Fibroblast of lung (primary cell): Measurements from ENCODE around the gene SNX4. TPM values are rescaled to one million over a fixed set of nuclear protein-coding genes. Genes with fewer than 3 reads are reported as not detected.

ENCODE experiments used
- DNase-seq, 2 donors: peaks; one replicate each; pipeline versions ENCODE4 v3.0.0 to v3.0.0-alpha.2; 2010; ENCODE audit warnings: low read depth in 2 of 2
- H2AFZ ChIP-seq: 2 replicates; pipeline ENCODE4 v1.5.1; 2012; ENCODE audit warnings: low read length, control low read depth, inconsistent platforms
- H3K27ac ChIP-seq: 2 replicates; pipeline ENCODE4 v1.5.1; 2011; ENCODE audit warnings: low read length, control low read depth; ENCODE audit not compliant: insufficient read depth
- H3K27me3 ChIP-seq: 2 replicates; pipeline ENCODE4 v1.5.1; 2011; ENCODE audit warnings: mild to moderate bottlenecking, low read length; ENCODE audit not compliant: control insufficient read depth, insufficient read depth
- H3K36me3 ChIP-seq: 2 replicates; pipeline ENCODE4 v1.5.1; 2011; ENCODE audit warnings: low read length; ENCODE audit not compliant: control insufficient read depth, insufficient read depth
- H3K4me1 ChIP-seq: 2 replicates; pipeline ENCODE4 v1.5.1; 2011; ENCODE audit warnings: low read length; ENCODE audit not compliant: control insufficient read depth, insufficient read depth; ENCODE audit errors: extremely low read depth
- H3K4me2 ChIP-seq: 2 replicates; pipeline ENCODE4 v1.5.1; 2011; ENCODE audit warnings: low read length, control low read depth; ENCODE audit not compliant: insufficient read depth; ENCODE audit errors: extremely low read depth
- H3K4me3 ChIP-seq, 4 experiments: fragments of 200-600 bp in 1 of 4; sonication (generic) in 1 of 4; replicated peaks in 1 of 4; 2 replicates each; pipeline ENCODE4 v1.5.1; 2011 to 2016; ENCODE audit warnings: low read length in 4 of 4, low read depth in 3 of 4, mild to moderate bottlenecking in 3 of 4, control low read depth in 2 of 4, inconsistent platforms in 1 of 4, mixed read lengths in 1 of 4; ENCODE audit not compliant: insufficient read depth in 1 of 4; ENCODE audit errors: control extremely low read depth in 1 of 4
- H3K79me2 ChIP-seq: 2 replicates; pipeline ENCODE4 v1.5.1; 2012; ENCODE audit warnings: mild to moderate bottlenecking, low read length, inconsistent platforms; ENCODE audit not compliant: control insufficient read depth, insufficient read depth
- H3K9ac ChIP-seq: 2 replicates; pipeline ENCODE4 v1.5.1; 2011; ENCODE audit warnings: mild to moderate bottlenecking, low read length, control low read depth; ENCODE audit not compliant: insufficient read depth
- H3K9me3 ChIP-seq: 2 replicates; pipeline ENCODE4 v1.5.1; 2012; ENCODE audit warnings: low read depth, low read length; ENCODE audit not compliant: control insufficient read depth, insufficient read depth
- H4K20me1 ChIP-seq: 2 replicates; pipeline ENCODE4 v1.5.1; 2011; ENCODE audit warnings: low read length; ENCODE audit not compliant: control insufficient read depth, insufficient read depth; ENCODE audit errors: extremely low read depth
- EZH2 ChIP-seq: IDR thresholded peaks from 2 replicates; pipeline ENCODE4 v1.5.1; 2012; ENCODE audit warnings: low read length, control low read depth, mild to moderate bottlenecking; ENCODE audit errors: missing control alignments
- polyA plus RNA-seq, 2 donors: library from polyadenylated mRNA; depleted of rRNA in 1 of 2; stranded (reverse) in 1 of 2; unstranded in 1 of 2; fragments of >200 nt; gene quantifications; 2 replicates each; pipeline ENCODE4 v1.2.1, GENCODE V29; 2011 to 2012; ENCODE audit warnings: missing spikeins in 1 of 2
- total RNA-seq: library from RNA; depleted of rRNA; stranded (reverse); fragments of >200 nt; gene quantifications from 2 replicates; pipeline ENCODE4 v1.2.1, GENCODE V29; 2014
- TF ChIP-seq, protein P1 (sequence below), 2 donors: IDR thresholded peaks in 1 of 2; conservative IDR thresholded peaks in 1 of 2; 1 replicate in 1 of 2; 2 replicates in 1 of 2; pipeline ENCODE4 v1.5.1; 2011 to 2012; ENCODE audit warnings: low read length in 2 of 2, control low read depth in 1 of 2, inconsistent platforms in 1 of 2, low read depth in 1 of 2, mild to moderate bottlenecking in 1 of 2

SNX4 gene
- total and polyA plus RNA-seq, 2 donors (not counting 1 experiment from before 2014, with no cell fraction given) = 22.1 to 23.8 TPM

DNA sequence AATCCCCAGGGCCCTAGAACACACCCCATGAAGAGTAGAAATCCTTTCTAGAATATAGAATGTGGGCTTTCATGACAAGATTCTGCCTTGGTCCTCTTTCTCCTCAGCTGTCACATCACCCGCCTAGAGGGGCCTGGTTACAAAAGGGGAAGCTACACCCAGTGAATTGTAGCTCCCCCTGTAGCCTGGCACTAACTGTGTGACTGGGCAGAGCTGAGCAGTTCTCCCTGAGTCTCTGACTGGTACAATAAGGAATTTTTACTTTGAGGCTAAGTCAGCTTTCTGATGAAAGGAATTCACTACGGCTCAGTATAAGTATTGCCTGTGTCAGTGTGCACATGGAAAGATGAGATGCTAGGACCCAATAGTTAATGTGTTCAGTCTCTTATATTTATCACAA, 116.2 kb downstream of the SNX4 start:
- Histone ChIP-seq H3K27me3 (no peaks in the 10 kb centered on the region), H3K4me2 (no peak overlapping the region), H3K4me1 (no peaks in the 10 kb centered on the region), H3K9me3 (no peaks in the 10 kb centered on the region), H3K9ac (no peak overlapping the region), H2AFZ (no peak overlapping the region), H3K36me3 (no peaks in the 10 kb centered on the region), H3K27ac (no peak overlapping the region), H3K79me2 (no peaks in the 10 kb centered on the region), H4K20me1 (no peaks in the 10 kb centered on the region), H3K4me3 (no peak overlapping the region)
- no peak for TF ChIP-seq EZH2
- TF ChIP-seq, protein P1, sequence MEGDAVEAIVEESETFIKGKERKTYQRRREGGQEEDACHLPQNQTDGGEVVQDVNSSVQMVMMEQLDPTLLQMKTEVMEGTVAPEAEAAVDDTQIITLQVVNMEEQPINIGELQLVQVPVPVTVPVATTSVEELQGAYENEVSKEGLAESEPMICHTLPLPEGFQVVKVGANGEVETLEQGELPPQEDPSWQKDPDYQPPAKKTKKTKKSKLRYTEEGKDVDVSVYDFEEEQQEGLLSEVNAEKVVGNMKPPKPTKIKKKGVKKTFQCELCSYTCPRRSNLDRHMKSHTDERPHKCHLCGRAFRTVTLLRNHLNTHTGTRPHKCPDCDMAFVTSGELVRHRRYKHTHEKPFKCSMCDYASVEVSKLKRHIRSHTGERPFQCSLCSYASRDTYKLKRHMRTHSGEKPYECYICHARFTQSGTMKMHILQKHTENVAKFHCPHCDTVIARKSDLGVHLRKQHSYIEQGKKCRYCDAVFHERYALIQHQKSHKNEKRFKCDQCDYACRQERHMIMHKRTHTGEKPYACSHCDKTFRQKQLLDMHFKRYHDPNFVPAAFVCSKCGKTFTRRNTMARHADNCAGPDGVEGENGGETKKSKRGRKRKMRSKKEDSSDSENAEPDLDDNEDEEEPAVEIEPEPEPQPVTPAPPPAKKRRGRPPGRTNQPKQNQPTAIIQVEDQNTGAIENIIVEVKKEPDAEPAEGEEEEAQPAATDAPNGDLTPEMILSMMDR (conservative IDR thresholded peaks at IDR 0.05 in 1 of 2, IDR thresholded peaks at IDR 0.05 in 1 of 2; ENCODE audit: low read depth in 1 of 2, low read length in 2 of 2) = peak in 1 of 2 donors; percentile 7
- DNase-seq = peak in 1 of 2 donors; percentile 54

DNA sequence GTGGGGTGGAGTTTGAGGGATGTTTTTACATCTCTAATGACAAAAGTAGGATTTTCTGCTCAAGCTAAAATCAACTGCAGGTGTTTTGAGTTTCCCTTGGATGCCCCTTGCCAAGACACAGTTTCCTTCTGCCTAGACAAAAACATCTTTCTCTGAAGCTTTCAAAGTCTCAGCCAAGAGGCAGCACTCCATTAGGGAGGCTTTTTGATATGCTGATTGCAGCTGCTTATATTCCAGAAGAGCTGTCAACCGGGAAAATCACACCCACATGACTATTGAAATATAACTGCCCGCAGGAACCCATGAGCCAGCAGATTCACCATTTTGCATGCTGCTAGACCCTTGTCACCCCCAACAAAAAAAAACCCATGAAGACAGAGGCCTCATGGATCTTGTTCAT, 117.4 kb downstream of the SNX4 start:
- Histone ChIP-seq H3K79me2 (no peaks in the 10 kb centered on the region), H2AFZ (no peak overlapping the region), H3K9me3 (no peaks in the 10 kb centered on the region), H3K27me3 (no peaks in the 10 kb centered on the region), H3K9ac (no peak overlapping the region), H3K4me3 (no peak overlapping the region), H3K27ac (no peak overlapping the region), H3K4me2 (no peak overlapping the region), H3K4me1 (no peaks in the 10 kb centered on the region), H3K36me3 (no peaks in the 10 kb centered on the region), H4K20me1 (no peaks in the 10 kb centered on the region)
- TF ChIP-seq EZH2 = no peak
- TF ChIP-seq, protein P1 (conservative IDR thresholded peaks at IDR 0.05 in 1 of 2, IDR thresholded peaks at IDR 0.05 in 1 of 2; ENCODE audit: low read depth in 1 of 2, low read length in 2 of 2) = no peak
- no peak for DNase-seq

DNA sequence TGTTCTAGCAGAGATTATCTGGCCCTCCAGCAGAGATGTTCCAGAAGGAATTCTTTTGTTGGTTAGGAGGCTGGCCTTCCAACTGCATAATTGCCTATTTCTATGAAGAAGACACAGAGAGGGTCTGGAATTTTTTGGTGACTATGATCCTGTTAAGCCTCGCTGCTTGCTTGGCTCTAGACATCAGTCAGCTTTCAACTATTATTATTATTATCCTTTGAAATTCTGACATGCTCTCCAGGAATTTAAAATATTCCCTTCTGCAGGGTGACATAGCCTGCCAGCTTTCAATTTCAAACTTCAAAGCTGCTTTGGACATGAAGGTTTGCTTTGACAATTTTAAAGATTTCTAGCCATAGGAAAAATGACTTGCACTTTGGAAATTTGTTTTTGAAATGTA, 118.6 kb downstream of the SNX4 start:
- H3K4me1 ChIP-seq = no peaks in the 10 kb centered on the region
- TF ChIP-seq, protein P1 (conservative IDR thresholded peaks at IDR 0.05 in 1 of 2, IDR thresholded peaks at IDR 0.05 in 1 of 2; ENCODE audit: low read depth in 1 of 2, low read length in 2 of 2) = no peak
- no peak for TF ChIP-seq EZH2
- no peak overlapping the region for H3K9ac ChIP-seq
- no peak overlapping the region for H3K4me2 ChIP-seq
- H2AFZ ChIP-seq = no peak overlapping the region
- DNase-seq = peak in 1 of 2 donors; percentile 69
- no peaks in the 10 kb centered on the region for H4K20me1 ChIP-seq
- no peaks in the 10 kb centered on the region for H3K27me3 ChIP-seq
- H3K27ac ChIP-seq = no peak overlapping the region
- no peaks in the 10 kb centered on the region for H3K9me3 ChIP-seq
- no peaks in the 10 kb centered on the region for H3K36me3 ChIP-seq
- H3K4me3 ChIP-seq = no peak overlapping the region
- no peaks in the 10 kb centered on the region for H3K79me2 ChIP-seq
